Measurements from ENCODE around the gene RIMS1. TPM values are rescaled to one million over a fixed set of nuclear protein-coding genes. Genes with fewer than 3 reads are reported as not detected.

RIMS1 gene
- total RNA-seq, 1 donor from 2014 or later: 12.3 TPM

GRCh38 chr6:72250664-72251063 is 364.3 kb downstream of the RIMS1 start:
- no peaks in the 10 kb centered on the region for H3K4me1 Mint-ChIP-seq (ENCODE audit: low read depth, unreplicated experiment)
- H3K27ac Mint-ChIP-seq (ENCODE audit: unreplicated experiment): no peak overlapping the region
- H3K27me3 Mint-ChIP-seq (ENCODE audit: unreplicated experiment): no peaks in the 10 kb centered on the region
- no peaks in the 10 kb centered on the region for H3K36me3 Mint-ChIP-seq (ENCODE audit: unreplicated experiment)
- no peaks in the 10 kb centered on the region for H3K9me3 Mint-ChIP-seq (ENCODE audit: unreplicated experiment)
- no peak for TF ChIP-seq CTCF (IDR thresholded peaks at IDR 0.05; ENCODE audit: partially characterized antibody, unreplicated experiment)
- DNase-seq: no peak
- H3K4me3 Mint-ChIP-seq (ENCODE audit: unreplicated experiment): no peak overlapping the region

- TF ChIP-seq CTCF (IDR thresholded peaks at IDR 0.05; ENCODE audit: partially characterized antibody, unreplicated experiment): no peak
- no peak for DNase-seq
- Mint-ChIP-seq H3K36me3 (ENCODE audit: unreplicated experiment) (no peaks in the 10 kb centered on the region), H3K4me3 (ENCODE audit: unreplicated experiment) (no peak overlapping the region), H3K9me3 (ENCODE audit: unreplicated experiment) (no peaks in the 10 kb centered on the region), H3K27me3 (ENCODE audit: unreplicated experiment) (no peaks in the 10 kb centered on the region), H3K27ac (ENCODE audit: unreplicated experiment) (no peak overlapping the region), H3K4me1 (ENCODE audit: low read depth, unreplicated experiment) (peaks cover 2% of the 10 kb centered on the region)
Measured at GRCh38 chr6:72260489-72260888, 374.1 kb downstream of the RIMS1 start.

- DNase-seq: no peak
- no peak overlapping the region for H3K27ac Mint-ChIP-seq (ENCODE audit: unreplicated experiment)
- no peaks in the 10 kb centered on the region for H3K9me3 Mint-ChIP-seq (ENCODE audit: unreplicated experiment)
- no peaks in the 10 kb centered on the region for H3K36me3 Mint-ChIP-seq (ENCODE audit: unreplicated experiment)
- H3K4me3 Mint-ChIP-seq (ENCODE audit: unreplicated experiment): no peak overlapping the region
- H3K27me3 Mint-ChIP-seq (ENCODE audit: unreplicated experiment): no peaks in the 10 kb centered on the region
- H3K4me1 Mint-ChIP-seq (ENCODE audit: low read depth, unreplicated experiment): peaks cover 2% of the 10 kb centered on the region
- TF ChIP-seq CTCF (IDR thresholded peaks at IDR 0.05; ENCODE audit: partially characterized antibody, unreplicated experiment): no peak
Measured at GRCh38 chr6:72261554-72261953, 375.2 kb downstream of the RIMS1 start.

GRCh38 chr6:72262254-72262653 is 375.9 kb downstream of the RIMS1 start:
- no peak overlapping the region for H3K27ac Mint-ChIP-seq (ENCODE audit: unreplicated experiment)
- no peaks in the 10 kb centered on the region for H3K9me3 Mint-ChIP-seq (ENCODE audit: unreplicated experiment)
- no peak for DNase-seq
- TF ChIP-seq CTCF (IDR thresholded peaks at IDR 0.05; ENCODE audit: partially characterized antibody, unreplicated experiment): no peak
- no peaks in the 10 kb centered on the region for H3K27me3 Mint-ChIP-seq (ENCODE audit: unreplicated experiment)
- H3K36me3 Mint-ChIP-seq (ENCODE audit: unreplicated experiment): no peaks in the 10 kb centered on the region
- no peak overlapping the region for H3K4me3 Mint-ChIP-seq (ENCODE audit: unreplicated experiment)
- H3K4me1 Mint-ChIP-seq (ENCODE audit: low read depth, unreplicated experiment): peaks cover 2% of the 10 kb centered on the region

- TF ChIP-seq CTCF (IDR thresholded peaks at IDR 0.05; ENCODE audit: partially characterized antibody, unreplicated experiment): no peak
- no peaks in the 10 kb centered on the region for H3K4me1 Mint-ChIP-seq (ENCODE audit: low read depth, unreplicated experiment)
Measured at GRCh38 chr6:72267470-72267869, 381.1 kb downstream of the RIMS1 start.

More at GRCh38 chr6:72267470-72267869, 381.1 kb downstream of the RIMS1 start:
- Mint-ChIP-seq H3K9me3 (ENCODE audit: unreplicated experiment) (no peaks in the 10 kb centered on the region), H3K36me3 (ENCODE audit: unreplicated experiment) (no peaks in the 10 kb centered on the region), H3K4me3 (ENCODE audit: unreplicated experiment) (no peak overlapping the region), H3K27me3 (ENCODE audit: unreplicated experiment) (no peaks in the 10 kb centered on the region), H3K27ac (ENCODE audit: unreplicated experiment) (no peak overlapping the region)
- no peak for DNase-seq
